Neural progenitor cell (in vitro differentiated cells): ENCODE data around the gene NUS1.

Source experiments
- CTCF ChIP-seq: fragments of 200-600 bp; sonication (generic); IDR thresholded peaks from 2 replicates; pipeline ENCODE4 v1.5.1; 2017; ENCODE audit warnings: antibody characterized with exemption, mild to moderate bottlenecking
- EZH2 ChIP-seq: fragments of 200-600 bp; sonication (generic); IDR thresholded peaks from 2 replicates; pipeline ENCODE4 v1.6.1; 2017; ENCODE audit warnings: antibody characterized with exemption, mild to moderate bottlenecking, moderate library complexity

DNA sequence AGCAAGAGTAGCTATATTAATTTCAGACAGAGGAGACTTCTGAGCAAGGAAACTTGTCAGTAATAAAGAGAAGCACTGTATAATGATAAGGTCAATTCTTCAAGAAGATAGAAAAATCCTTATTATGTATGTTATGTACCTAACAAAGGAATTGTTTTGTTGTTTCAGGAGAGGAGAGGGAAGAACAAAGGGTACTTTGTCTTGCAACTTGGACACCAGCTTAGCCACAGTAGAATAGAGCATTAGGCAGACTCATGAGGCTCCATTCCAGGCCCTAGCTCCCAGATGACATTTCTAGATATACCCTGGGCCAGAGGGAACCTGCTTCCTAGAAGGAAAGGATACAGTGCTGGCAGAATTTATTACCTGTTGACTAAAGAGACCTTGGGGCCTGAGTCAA lies 6.5 kb upstream of the NUS1 start:
- no peak for TF ChIP-seq CTCF
- TF ChIP-seq EZH2, result no peak
